Measurements from ENCODE around the gene DOCK9. TPM values are rescaled to one million over a fixed set of nuclear protein-coding genes. Genes with fewer than 3 reads are reported as not detected.
"Not testable (repeated sequence)": the region's sequence is repeated elsewhere in the genome, so short reads cannot be mapped to it uniquely, and the experiment has no call there.

Gene DOCK9
- polyA plus RNA-seq, 1 experiment, result 14.5 TPM

DNA sequence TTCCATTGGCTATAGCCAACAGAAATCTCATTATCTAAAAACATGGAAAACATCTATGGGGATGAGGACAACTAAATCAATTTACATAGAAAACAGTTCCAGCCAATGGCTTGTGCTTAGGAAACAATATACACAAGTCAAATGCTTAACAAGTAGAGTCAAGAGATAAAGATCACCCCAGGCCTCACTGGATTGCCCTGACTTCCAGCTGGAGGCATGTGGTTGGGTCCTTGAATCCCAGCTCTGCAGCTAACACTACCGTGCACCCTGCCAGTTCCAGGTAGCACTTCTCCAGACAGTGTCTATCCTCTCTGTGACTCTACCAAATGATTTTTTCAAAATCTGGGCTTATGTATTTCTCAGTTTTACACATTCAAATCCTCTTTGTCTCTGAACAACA, 80.2 kb downstream of the DOCK9 start:
- DNase-seq (ENCODE audit: low read depth), result no peak
- Histone ChIP-seq H3K27me3 (ENCODE audit: control insufficient read depth, insufficient read depth, low read length) (no peaks in the 10 kb centered on the region), H3K4me3 (ENCODE audit: low read depth, low read length) (no peak overlapping the region), H3K36me3 (ENCODE audit: control insufficient read depth, insufficient read depth, low read length) (no peaks in the 10 kb centered on the region; the same call in 1 of the 2 replicates)
- TF ChIP-seq, protein P1, sequence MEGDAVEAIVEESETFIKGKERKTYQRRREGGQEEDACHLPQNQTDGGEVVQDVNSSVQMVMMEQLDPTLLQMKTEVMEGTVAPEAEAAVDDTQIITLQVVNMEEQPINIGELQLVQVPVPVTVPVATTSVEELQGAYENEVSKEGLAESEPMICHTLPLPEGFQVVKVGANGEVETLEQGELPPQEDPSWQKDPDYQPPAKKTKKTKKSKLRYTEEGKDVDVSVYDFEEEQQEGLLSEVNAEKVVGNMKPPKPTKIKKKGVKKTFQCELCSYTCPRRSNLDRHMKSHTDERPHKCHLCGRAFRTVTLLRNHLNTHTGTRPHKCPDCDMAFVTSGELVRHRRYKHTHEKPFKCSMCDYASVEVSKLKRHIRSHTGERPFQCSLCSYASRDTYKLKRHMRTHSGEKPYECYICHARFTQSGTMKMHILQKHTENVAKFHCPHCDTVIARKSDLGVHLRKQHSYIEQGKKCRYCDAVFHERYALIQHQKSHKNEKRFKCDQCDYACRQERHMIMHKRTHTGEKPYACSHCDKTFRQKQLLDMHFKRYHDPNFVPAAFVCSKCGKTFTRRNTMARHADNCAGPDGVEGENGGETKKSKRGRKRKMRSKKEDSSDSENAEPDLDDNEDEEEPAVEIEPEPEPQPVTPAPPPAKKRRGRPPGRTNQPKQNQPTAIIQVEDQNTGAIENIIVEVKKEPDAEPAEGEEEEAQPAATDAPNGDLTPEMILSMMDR (IDR thresholded peaks at IDR 0.05; ENCODE audit: insufficient read depth, low read depth, low read length), result no peak
- CTCF ChIA-PET, result interaction anchor here (0.9 kb wide), 1 partner anchor 10 kb away, joined by 3 read pairs; no protein-coding TSS in a partner anchor
- POLR2A ChIA-PET, result no interaction called here

DNA sequence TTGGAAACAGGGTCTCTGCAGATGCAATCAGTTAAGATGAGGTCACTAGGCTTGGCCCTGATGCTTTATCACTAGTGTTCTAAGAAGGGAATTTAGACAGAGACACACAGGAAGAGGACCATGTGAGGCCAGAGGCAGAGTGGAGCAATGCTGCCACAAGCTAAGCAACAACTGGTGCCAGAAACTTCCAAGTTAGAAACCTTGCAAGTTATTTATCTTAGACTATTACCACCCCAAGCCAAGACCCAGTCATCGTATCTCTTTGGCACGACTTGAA, 81.1 kb downstream of the DOCK9 start:
- ChIA-PET CTCF (interaction anchor here (0.9 kb wide), 1 partner anchor 11 kb away, joined by 3 read pairs; no protein-coding TSS in a partner anchor), POLR2A (no interaction called here)
- Histone ChIP-seq H3K27me3 (ENCODE audit: control insufficient read depth, insufficient read depth, low read length) (no peaks in the 10 kb centered on the region), H3K36me3 (ENCODE audit: control insufficient read depth, insufficient read depth, low read length) (no peaks in the 10 kb centered on the region), H3K4me3 (ENCODE audit: low read depth, low read length) (no peak overlapping the region)
- DNase-seq (ENCODE audit: low read depth), result no peak
- TF ChIP-seq, protein P1 (IDR thresholded peaks at IDR 0.05; ENCODE audit: insufficient read depth, low read depth, low read length), result no peak

- no peaks in the 10 kb centered on the region for H3K36me3 ChIP-seq (ENCODE audit: control insufficient read depth, insufficient read depth, low read length)
- TF ChIP-seq, protein P1 (IDR thresholded peaks at IDR 0.05; ENCODE audit: insufficient read depth, low read depth, low read length), result no peak
- H3K4me3 ChIP-seq (ENCODE audit: low read depth, low read length), result no peak overlapping the region
- POLR2A ChIA-PET, result no interaction called here
- CTCF ChIA-PET, result interaction anchor here (0.9 kb wide), 1 partner anchor 11 kb away, joined by 3 read pairs; no protein-coding TSS in a partner anchor
- no peaks in the 10 kb centered on the region for H3K27me3 ChIP-seq (ENCODE audit: control insufficient read depth, insufficient read depth, low read length)
- no peak for DNase-seq (ENCODE audit: low read depth)
These were observed 81.6 kb downstream of the DOCK9 start for GRCh38 chr13:98896083-98896867.

DNA sequence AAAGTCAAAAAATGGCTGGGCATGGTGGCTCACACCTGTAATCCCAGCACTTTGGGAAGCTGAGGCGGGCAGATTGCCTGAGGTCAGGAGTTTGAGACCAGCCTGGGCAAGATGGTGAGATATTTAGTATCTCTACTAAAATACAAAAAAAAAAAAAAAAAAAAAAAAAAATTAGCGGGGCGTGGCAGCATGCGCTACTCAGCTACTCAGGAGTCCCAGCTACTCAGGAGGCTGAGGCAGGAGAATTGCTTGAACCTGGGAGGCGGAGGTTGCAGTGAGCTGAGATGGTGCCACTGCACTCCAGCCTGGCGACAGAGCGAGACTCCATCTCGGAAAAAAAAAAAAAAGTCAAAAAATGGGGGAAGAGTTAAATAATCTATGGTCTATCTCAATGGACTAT, 83.0 kb downstream of the DOCK9 start:
- H3K27me3 ChIP-seq (ENCODE audit: control insufficient read depth, insufficient read depth, low read length); POLR2A ChIA-PET; H3K4me3 ChIP-seq (ENCODE audit: low read depth, low read length); H3K36me3 ChIP-seq (ENCODE audit: control insufficient read depth, insufficient read depth, low read length); DNase-seq (ENCODE audit: low read depth); CTCF ChIA-PET: not testable (repeated sequence)

GRCh38 chr13:98893371-98893770, 84.5 kb downstream of the DOCK9 start:
- ChIA-PET CTCF (no interaction called here), POLR2A (no interaction called here)
- TF ChIP-seq, protein P1 (IDR thresholded peaks at IDR 0.05; ENCODE audit: insufficient read depth, low read depth, low read length), result no peak
- H3K27me3 ChIP-seq (ENCODE audit: control insufficient read depth, insufficient read depth, low read length), result no peaks in the 10 kb centered on the region
- no peak overlapping the region for H3K4me3 ChIP-seq (ENCODE audit: low read depth, low read length)
- DNase-seq (ENCODE audit: low read depth), result no peak
- no peaks in the 10 kb centered on the region for H3K36me3 ChIP-seq (ENCODE audit: control insufficient read depth, insufficient read depth, low read length)

GRCh38 chr13:98892821-98893220, 85.0 kb downstream of the DOCK9 start:
- Histone ChIP-seq H3K4me3 (ENCODE audit: low read depth, low read length) (no peak overlapping the region), H3K36me3 (ENCODE audit: control insufficient read depth, insufficient read depth, low read length) (no peaks in the 10 kb centered on the region), H3K27me3 (ENCODE audit: control insufficient read depth, insufficient read depth, low read length) (no peaks in the 10 kb centered on the region)
- TF ChIP-seq, protein P1 (IDR thresholded peaks at IDR 0.05; ENCODE audit: insufficient read depth, low read depth, low read length), result no peak
- POLR2A ChIA-PET, result no interaction called here
- DNase-seq (ENCODE audit: low read depth), result no peak
- CTCF ChIA-PET, result no interaction called here

Measured in BJ (cell line).